GM19397 (cell line): Measurements from ENCODE around the gene CBX5.
"Not testable (repeated sequence)": the region's sequence is repeated elsewhere in the genome, so short reads cannot be mapped to it uniquely, and the experiment has no call there.

Experiments used
- ATAC-seq: cut with Tn5 transposase; IDR thresholded peaks from one replicate; pipeline ENCODE4 v1.9.1; 2021; ENCODE audit warnings: mild to moderate bottlenecking, moderate library complexity; ENCODE audit not compliant: unreplicated experiment

CBX5 gene

DNA sequence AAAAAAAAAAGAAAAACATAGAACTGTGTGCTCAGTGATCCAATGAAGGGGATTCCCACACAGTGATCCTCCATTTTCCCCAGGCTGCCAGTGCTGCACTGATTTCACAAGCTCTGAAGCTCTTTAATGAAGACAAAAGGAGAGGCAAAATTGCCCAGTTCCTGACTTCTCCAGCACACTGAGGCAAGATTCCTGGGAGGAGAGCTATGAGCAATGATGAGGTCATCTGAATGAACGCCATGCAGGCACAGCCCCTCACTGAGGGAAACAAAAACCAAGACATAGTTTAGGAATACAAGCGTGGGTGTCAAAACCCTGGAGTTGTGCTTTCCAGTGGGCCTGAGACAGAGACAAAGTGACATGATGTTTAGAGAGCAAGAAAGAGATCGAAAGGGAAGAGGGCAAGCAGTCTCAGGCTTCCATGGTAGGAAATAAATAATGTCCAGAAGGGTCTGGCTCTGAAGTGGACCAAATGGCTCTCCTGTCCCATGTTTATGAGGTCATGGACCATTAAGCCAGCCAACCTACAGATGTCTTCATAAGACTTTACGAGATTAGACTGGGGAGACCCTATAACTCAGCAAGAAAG, 50.2 kb downstream of the CBX5 start:
- no peak for ATAC-seq

DNA sequence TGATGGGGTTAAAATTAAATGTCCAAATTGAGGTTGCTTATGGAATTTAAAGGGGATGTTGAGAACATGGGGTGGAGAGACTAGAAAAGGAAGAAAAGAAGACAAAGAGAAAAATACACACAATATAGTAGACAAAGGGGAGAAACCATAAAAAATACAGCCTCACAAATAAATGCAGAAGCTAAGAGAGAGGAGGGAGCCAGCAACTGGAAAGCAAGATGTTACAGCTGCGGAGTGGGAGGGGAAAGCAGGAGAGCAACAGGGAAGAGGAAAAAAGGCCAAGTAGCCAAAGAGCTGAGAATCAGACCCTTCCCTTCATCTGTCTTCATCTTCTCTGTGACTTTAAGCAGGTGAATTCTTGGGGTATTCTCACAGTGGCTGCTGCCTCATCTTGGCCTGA, 51.5 kb downstream of the CBX5 start:
- no peak for ATAC-seq

DNA sequence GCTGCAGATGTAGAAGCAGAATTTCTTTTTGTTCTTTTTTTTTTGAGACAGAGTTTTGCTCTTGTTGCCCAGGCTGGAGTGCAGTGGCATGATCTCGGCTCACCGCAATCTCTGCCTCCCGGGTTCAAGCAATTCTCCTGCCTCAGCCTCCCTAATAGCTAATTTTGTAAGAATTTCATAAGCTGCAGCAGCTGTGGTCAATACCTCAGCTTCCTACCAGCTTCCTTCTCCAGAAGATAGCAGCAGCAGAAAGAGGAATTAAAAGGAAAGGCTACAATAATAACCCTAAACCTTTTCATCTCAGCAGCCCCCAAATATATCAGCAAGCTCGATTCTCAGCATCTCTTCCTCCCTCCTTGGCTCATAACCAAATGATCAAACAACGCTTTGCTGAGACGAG, 52.0 kb downstream of the CBX5 start:
- ATAC-seq, result not testable (repeated sequence)

DNA sequence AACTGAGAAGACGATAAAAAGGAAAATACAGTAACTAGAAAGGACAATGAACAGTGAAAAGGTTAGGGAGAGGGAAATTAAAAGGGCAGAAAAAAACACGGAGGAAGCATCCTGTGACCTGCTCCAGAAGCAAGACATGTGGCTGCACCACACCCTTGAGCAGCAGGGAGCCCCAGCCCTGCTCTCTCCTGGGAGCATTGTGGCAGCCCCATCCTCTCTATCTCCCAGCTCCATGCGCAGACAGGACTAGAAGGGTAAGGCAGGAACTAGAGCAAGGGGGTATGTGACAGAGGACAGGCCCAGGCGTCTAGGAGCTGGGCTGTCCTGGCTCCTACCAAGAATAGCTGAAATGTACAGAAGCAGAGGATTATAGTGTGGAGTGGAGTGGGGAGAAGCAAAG, 52.5 kb downstream of the CBX5 start:
- no peak for ATAC-seq

DNA sequence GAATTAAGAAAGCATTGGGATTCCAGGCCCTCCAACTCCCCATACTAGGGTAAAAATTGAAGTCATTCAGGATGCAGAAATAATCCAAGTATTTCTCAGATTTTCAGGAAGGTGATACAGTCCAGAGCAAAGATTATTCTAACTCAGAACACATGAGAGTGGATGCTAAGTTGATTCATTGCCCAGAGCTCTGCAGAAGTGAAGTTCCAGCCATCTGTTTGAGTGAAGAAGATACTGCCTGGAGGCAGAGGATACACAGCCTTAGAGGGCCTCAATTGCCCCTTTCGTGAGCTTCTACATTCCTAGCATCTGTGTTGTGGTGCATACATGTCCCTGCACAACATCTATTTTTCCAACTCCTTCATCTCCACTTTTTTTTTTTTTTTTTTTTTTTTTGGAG, 54.3 kb downstream of the CBX5 start:
- no peak for ATAC-seq

DNA sequence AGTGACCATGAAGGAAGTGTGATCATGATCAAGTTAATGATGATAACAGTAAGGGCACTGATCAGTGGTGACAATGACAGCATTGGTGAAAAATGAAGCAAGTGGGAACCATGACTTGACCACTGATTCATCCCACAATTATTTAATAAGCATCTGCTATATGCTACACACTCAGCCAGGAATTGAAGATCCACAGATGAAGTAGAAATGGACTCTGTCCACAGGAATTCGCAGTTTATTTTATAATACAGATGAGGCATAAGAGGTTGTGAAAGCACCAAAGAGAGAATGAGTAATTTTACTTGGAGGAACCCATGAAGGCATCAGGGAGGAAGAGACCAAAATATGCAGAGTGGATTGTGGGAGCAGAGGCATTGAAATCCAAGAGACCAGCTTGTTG, 57.3 kb downstream of the CBX5 start:
- ATAC-seq, result no peak

GRCh38 chr12:54221402-54221984, 58.4 kb downstream of the CBX5 start:
- ATAC-seq, result no peak

DNA sequence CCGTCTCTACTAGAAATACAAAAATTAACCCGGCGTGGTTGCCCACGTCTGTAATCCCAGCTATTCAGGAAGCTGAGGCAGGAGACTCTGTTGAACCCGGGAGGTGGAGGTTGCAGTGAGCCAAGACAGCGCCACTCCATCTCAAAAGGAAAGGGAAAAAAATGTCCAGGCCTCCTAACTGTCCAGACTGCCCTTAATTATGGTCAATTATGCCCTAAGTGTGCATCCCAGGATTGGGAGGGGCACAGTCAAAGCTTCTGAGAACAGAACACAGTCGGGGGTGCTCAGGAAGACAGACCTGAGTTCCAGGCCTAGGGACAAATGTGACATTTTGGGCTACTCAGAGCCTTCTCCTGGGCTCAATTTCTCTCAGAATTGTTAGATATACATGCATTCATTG, 59.4 kb downstream of the CBX5 start:
- no peak for ATAC-seq

GRCh38 chr12:54220092-54220557, 59.8 kb downstream of the CBX5 start:
- ATAC-seq, result no peak

DNA sequence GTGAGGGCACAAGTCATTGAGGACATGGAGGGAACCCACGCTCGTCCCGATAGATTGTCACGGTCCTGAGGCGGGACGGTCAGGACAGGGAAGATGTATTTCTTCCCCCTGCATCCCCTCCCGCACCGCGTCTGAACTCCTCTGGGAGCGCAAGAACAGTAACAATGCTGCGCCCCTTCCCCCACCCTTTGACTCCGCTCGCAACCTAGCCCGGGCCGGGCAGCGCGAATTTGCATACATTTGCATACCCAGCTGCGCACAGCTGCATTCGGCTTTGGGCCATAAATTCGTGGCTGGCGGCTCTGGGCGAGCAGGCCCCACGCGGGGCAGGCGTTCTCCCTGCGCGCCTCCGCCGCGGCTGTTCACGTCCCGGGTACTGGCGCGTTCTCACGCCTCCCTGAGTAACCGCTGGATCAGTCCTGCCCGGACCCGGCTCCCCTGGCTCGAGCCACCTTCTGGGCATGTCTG, 62.1 kb downstream of the CBX5 start:
- peak; percentile 27 for ATAC-seq

- ATAC-seq, result no peak
Observed at GRCh38 chr12:54216797-54217661, 62.9 kb downstream of the CBX5 start.

- ATAC-seq, result no peak
Observed at GRCh38 chr12:54215989-54216796, 63.7 kb downstream of the CBX5 start.

GRCh38 chr12:54214553-54215406, 65.1 kb downstream of the CBX5 start:
- peak; percentile 72 for ATAC-seq

GRCh38 chr12:54213079-54213478, 66.8 kb downstream of the CBX5 start:
- no peak for ATAC-seq

DNA sequence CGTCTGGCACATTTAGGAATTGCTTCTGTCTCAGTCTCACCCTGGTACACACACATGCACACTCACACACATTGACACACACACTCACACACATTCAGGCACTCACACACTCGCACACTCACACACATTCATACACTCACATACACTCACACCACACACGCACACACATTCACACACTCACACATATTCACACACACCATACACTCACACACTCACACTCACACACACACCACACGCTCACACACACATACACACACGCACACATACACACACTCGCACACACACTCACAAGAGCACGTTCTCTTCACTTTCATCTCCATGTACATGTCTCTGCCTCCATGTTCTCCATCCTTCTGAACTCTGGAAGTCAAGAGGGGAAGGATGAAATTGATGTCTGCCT, 68.0 kb downstream of the CBX5 start:
- ATAC-seq, result no peak

DNA sequence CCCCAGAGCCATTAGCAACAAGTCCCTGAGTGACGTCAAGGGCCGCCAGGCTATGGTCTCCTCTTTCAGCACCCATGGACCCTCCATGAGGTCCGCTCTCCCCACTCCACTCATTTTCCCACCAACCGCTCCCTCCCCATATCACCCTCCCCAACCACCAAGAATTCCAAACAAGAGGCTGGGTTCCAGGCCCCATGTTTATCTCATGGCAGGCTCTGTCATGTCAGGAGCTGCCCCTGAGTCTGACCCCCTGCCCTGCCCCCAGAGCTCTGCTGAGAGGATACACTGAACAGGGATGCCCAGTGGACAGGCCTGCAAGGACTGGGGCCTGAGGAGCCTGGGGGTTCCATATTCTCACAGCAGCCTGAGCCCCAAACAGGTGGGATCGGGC, 69.5 kb downstream of the CBX5 start:
- ATAC-seq, result no peak

- ATAC-seq, result no peak
Observed at GRCh38 chr12:54208591-54208990, 71.3 kb downstream of the CBX5 start.

DNA sequence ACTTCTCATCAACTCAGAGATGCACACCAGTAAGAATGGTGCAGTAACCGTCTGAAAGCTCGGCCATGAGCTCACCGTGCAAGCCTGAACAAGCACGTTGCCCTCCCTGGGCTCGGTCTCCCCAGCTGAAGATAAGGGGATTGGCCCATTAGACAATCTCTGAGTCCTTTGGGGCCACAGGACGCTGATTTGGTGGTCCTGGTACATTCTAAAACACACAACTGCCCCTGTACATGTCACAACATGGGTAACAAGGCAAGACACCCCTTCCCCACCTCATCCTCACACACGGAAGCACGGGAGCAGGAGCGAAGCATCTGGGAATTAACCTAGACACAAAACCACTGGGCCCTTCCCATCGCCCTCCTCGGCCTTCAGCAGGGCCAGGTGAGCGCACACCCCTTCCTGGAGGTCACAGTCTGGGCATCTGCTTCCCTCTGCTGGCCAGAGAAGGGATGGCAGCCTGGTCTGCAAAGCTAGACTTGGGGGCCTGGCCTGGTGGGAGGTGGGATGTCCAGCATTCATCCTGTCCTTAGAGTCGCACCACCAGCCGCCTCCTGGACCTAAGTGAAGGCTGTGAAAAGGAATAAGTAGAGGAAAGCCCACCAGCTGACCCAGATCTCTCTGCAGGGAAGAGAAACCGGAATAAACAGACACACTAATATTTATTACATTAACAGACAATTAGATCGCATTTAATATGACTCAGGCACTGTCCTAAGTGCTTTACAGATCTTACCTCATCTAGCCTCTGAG, 72.2 kb downstream of the CBX5 start:
- ATAC-seq, result no peak

DNA sequence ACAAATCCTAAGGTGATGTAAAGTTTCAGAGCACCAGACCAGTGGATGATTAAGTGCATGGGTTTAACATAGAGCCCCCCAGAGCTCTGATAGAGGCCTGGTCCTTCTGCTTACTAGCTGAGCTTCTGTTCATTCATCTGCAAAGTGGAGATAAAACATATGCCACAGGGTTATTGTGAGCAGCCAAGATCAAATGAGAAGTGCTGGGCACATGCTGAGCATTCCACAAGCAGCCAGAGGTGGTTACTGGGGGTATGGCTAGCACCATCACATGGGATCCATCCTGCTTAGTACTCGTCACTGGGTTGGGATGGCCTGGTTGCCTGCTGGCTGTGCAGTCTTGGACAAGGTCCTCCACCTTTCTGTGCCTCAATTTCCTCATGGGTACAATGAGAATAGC, 73.1 kb downstream of the CBX5 start:
- no peak for ATAC-seq

- no peak for ATAC-seq
Observed at GRCh38 chr12:54204316-54204715, 75.6 kb downstream of the CBX5 start.
